SK-N-SH treated with all-trans-retinoic acid at 6 μM for 48 hours (cell line): ENCODE data around the gene CHD1.

Source experiments
- ATAC-seq: fragments of 200-7000 bp; cut with Tn5 transposase; 3 replicates; pipeline ENCODE4 v1.9.1; 2020; ENCODE audit warnings: mild to moderate bottlenecking, moderate library complexity
- ARNTL ChIP-seq: fragments of 450-650 bp; formaldehyde crosslinking; IDR thresholded peaks from 2 replicates; pipeline ENCODE4 v1.5.0; 2020; ENCODE audit warnings: low read depth, mild to moderate bottlenecking, moderate library complexity, borderline replicate concordance
- BACH2 ChIP-seq: fragments of 250-450 bp; sonication (Bioruptor Pico); IDR thresholded peaks from 2 replicates; pipeline ENCODE4 v1.9.0; 2021; ENCODE audit warnings: mild to moderate bottlenecking, borderline replicate concordance
- CSRNP3 ChIP-seq: fragments of 250-450 bp; sonication (Bioruptor Pico); IDR thresholded peaks from 2 replicates; pipeline ENCODE4 v1.5.1; 2021; ENCODE audit warnings: mild to moderate bottlenecking, moderate library complexity
- ESRRG ChIP-seq: fragments of 250-450 bp; sonication (Bioruptor Pico); IDR thresholded peaks from 2 replicates; pipeline ENCODE4 v1.6.1; 2021; ENCODE audit warnings: mild to moderate bottlenecking
- GLIS3 ChIP-seq: fragments of 250-450 bp; sonication (Bioruptor Pico); IDR thresholded peaks from 2 replicates; pipeline ENCODE4 v1.5.0; 2020; ENCODE audit warnings: mild to moderate bottlenecking, moderate library complexity
- ISL1 ChIP-seq: fragments of 250-450 bp; sonication (Bioruptor Pico); IDR thresholded peaks from 2 replicates; pipeline ENCODE4 v2.1.2; 2022; ENCODE audit warnings: mild to moderate bottlenecking, moderate library complexity
- PATZ1 ChIP-seq: fragments of 250-450 bp; sonication (Bioruptor Pico); IDR thresholded peaks from 2 replicates; pipeline ENCODE4 v1.8.0; 2020; ENCODE audit warnings: mild to moderate bottlenecking, moderate library complexity, borderline replicate concordance
- PPARA ChIP-seq: fragments of 250-450 bp; sonication (Bioruptor Pico); IDR thresholded peaks from 2 replicates; pipeline ENCODE4 v1.5.0; 2020; ENCODE audit warnings: mild to moderate bottlenecking, borderline replicate concordance
- RARB ChIP-seq: fragments of 250-450 bp; sonication (Bioruptor Pico); IDR thresholded peaks from 2 replicates; pipeline ENCODE4 v1.8.0; 2021; ENCODE audit warnings: mild to moderate bottlenecking, moderate library complexity
- TCF4 ChIP-seq: fragments of 250-450 bp; sonication (Bioruptor Pico); IDR thresholded peaks from 2 replicates; pipeline ENCODE4 v1.8.0; 2021; ENCODE audit warnings: mild to moderate bottlenecking, moderate library complexity, borderline replicate concordance
- TOX ChIP-seq: fragments of 250-450 bp; sonication (Bioruptor Pico); IDR thresholded peaks from 2 replicates; pipeline ENCODE4 v1.8.0; 2021; ENCODE audit warnings: mild to moderate bottlenecking, moderate library complexity, borderline replicate concordance
- ZC3H10 ChIP-seq: fragments of 250-450 bp; sonication (Bioruptor Pico); IDR thresholded peaks from 2 replicates; pipeline ENCODE4 v1.5.1; 2021; ENCODE audit warnings: mild to moderate bottlenecking, moderate library complexity
- ZFP3 ChIP-seq: fragments of 250-450 bp; sonication (Bioruptor Pico); IDR thresholded peaks from 2 replicates; pipeline ENCODE4 v1.5.0; 2020; ENCODE audit warnings: mild to moderate bottlenecking, moderate library complexity
- ZFP30 ChIP-seq: fragments of 450-650 bp; formaldehyde crosslinking; IDR thresholded peaks from 2 replicates; pipeline ENCODE4 v1.5.0; 2022; ENCODE audit warnings: mild to moderate bottlenecking, moderate library complexity
- ZNF565 ChIP-seq: fragments of 450-650 bp; formaldehyde crosslinking; conservative IDR thresholded peaks from 2 replicates; pipeline ENCODE4 v1.5.0; 2020; ENCODE audit warnings: low read depth, mild to moderate bottlenecking, moderate library complexity
- ZNF8 ChIP-seq: fragments of 450-650 bp; formaldehyde crosslinking; IDR thresholded peaks from 2 replicates; pipeline ENCODE4 v1.5.0; 2020; ENCODE audit warnings: mild to moderate bottlenecking, moderate library complexity
- TF ChIP-seq, protein P1 (sequence below): fragments of 250-450 bp; sonication (Bioruptor Pico); IDR thresholded peaks from 2 replicates; pipeline ENCODE4 v1.5.1; 2020; ENCODE audit warnings: low read depth, mild to moderate bottlenecking, moderate library complexity
- TF ChIP-seq, protein P2 (sequence below): fragments of 250-450 bp; sonication (Bioruptor Pico); IDR thresholded peaks from 2 replicates; pipeline ENCODE4 v1.5.0; 2020; ENCODE audit warnings: mild to moderate bottlenecking, moderate library complexity
- TF ChIP-seq, protein P3 (sequence below): fragments of 250-450 bp; sonication (Bioruptor Pico); IDR thresholded peaks from 2 replicates; pipeline ENCODE4 v1.8.0; 2021; ENCODE audit warnings: low read depth, mild to moderate bottlenecking, moderate library complexity, borderline replicate concordance

The CHD1 gene

GRCh38 chr5:98975682-98976407 lies 47.0 kb upstream of the CHD1 start:
- TF ChIP-seq TOX (CRISPR knock-in tag): no peak
- TF ChIP-seq, protein P1, sequence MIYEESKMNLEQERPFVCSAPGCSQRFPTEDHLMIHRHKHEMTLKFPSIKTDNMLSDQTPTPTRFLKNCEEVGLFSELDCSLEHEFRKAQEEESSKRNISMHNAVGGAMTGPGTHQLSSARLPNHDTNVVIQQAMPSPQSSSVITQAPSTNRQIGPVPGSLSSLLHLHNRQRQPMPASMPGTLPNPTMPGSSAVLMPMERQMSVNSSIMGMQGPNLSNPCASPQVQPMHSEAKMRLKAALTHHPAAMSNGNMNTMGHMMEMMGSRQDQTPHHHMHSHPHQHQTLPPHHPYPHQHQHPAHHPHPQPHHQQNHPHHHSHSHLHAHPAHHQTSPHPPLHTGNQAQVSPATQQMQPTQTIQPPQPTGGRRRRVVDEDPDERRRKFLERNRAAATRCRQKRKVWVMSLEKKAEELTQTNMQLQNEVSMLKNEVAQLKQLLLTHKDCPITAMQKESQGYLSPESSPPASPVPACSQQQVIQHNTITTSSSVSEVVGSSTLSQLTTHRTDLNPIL (CRISPR knock-in tag): no peak
- TF ChIP-seq, protein P2, sequence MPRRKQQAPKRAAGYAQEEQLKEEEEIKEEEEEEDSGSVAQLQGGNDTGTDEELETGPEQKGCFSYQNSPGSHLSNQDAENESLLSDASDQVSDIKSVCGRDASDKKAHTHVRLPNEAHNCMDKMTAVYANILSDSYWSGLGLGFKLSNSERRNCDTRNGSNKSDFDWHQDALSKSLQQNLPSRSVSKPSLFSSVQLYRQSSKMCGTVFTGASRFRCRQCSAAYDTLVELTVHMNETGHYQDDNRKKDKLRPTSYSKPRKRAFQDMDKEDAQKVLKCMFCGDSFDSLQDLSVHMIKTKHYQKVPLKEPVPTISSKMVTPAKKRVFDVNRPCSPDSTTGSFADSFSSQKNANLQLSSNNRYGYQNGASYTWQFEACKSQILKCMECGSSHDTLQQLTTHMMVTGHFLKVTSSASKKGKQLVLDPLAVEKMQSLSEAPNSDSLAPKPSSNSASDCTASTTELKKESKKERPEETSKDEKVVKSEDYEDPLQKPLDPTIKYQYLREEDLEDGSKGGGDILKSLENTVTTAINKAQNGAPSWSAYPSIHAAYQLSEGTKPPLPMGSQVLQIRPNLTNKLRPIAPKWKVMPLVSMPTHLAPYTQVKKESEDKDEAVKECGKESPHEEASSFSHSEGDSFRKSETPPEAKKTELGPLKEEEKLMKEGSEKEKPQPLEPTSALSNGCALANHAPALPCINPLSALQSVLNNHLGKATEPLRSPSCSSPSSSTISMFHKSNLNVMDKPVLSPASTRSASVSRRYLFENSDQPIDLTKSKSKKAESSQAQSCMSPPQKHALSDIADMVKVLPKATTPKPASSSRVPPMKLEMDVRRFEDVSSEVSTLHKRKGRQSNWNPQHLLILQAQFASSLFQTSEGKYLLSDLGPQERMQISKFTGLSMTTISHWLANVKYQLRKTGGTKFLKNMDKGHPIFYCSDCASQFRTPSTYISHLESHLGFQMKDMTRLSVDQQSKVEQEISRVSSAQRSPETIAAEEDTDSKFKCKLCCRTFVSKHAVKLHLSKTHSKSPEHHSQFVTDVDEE (CRISPR knock-in tag): no peak
- TF ChIP-seq RARB (CRISPR knock-in tag): no peak
- no peak for TF ChIP-seq ZFP30 (CRISPR knock-in tag)
- TF ChIP-seq GLIS3 (CRISPR knock-in tag): no peak
- TF ChIP-seq BACH2 (CRISPR knock-in tag): no peak
- no peak for TF ChIP-seq ISL1 (CRISPR knock-in tag)
- no peak for TF ChIP-seq ZNF565 (CRISPR knock-in tag)
- TF ChIP-seq, protein P3, sequence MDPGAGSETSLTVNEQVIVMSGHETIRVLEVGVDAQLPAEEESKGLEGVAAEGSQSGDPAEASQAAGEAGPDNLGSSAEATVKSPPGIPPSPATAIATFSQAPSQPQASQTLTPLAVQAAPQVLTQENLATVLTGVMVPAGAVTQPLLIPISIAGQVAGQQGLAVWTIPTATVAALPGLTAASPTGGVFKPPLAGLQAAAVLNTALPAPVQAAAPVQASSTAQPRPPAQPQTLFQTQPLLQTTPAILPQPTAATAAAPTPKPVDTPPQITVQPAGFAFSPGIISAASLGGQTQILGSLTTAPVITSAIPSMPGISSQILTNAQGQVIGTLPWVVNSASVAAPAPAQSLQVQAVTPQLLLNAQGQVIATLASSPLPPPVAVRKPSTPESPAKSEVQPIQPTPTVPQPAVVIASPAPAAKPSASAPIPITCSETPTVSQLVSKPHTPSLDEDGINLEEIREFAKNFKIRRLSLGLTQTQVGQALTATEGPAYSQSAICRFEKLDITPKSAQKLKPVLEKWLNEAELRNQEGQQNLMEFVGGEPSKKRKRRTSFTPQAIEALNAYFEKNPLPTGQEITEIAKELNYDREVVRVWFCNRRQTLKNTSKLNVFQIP: no peak
- no peak for TF ChIP-seq ZNF8
- TF ChIP-seq CSRNP3 (CRISPR knock-in tag): no peak
- TF ChIP-seq PPARA (CRISPR knock-in tag): no peak
- TF ChIP-seq ESRRG: no peak
- TF ChIP-seq ZC3H10 (CRISPR knock-in tag): no peak
- TF ChIP-seq ZFP3 (CRISPR knock-in tag): no peak
- no peak for TF ChIP-seq PATZ1 (CRISPR knock-in tag)

GRCh38 chr5:98975223-98975622 lies 46.4 kb upstream of the CHD1 start:
- no peak for ATAC-seq
- no peak for TF ChIP-seq TCF4
- TF ChIP-seq, protein P2 (CRISPR knock-in tag): no peak
- no peak for TF ChIP-seq TOX (CRISPR knock-in tag)
- TF ChIP-seq ARNTL (CRISPR knock-in tag): no peak
- TF ChIP-seq, protein P1 (CRISPR knock-in tag): no peak
- no peak for TF ChIP-seq ZFP30 (CRISPR knock-in tag)
- TF ChIP-seq ZNF8: no peak
- no peak for TF ChIP-seq CSRNP3 (CRISPR knock-in tag)
- TF ChIP-seq, protein P3: no peak

More at GRCh38 chr5:98975682-98976407, 47.0 kb upstream of the CHD1 start:
- ATAC-seq: no peak
